ENCODE measurements around the gene LIM2. TPM values are rescaled to one million over a fixed set of nuclear protein-coding genes. Genes with fewer than 3 reads are reported as not detected.

The LIM2 gene
- total and polyA plus RNA-seq, 9 of the 15 experiments (the other 6 are each of a cell fraction or from before 2014, with no cell fraction given) = 0.07 to 0.45 (median 0.18) TPM; not detected in 4

- TF ChIP-seq, protein P1, sequence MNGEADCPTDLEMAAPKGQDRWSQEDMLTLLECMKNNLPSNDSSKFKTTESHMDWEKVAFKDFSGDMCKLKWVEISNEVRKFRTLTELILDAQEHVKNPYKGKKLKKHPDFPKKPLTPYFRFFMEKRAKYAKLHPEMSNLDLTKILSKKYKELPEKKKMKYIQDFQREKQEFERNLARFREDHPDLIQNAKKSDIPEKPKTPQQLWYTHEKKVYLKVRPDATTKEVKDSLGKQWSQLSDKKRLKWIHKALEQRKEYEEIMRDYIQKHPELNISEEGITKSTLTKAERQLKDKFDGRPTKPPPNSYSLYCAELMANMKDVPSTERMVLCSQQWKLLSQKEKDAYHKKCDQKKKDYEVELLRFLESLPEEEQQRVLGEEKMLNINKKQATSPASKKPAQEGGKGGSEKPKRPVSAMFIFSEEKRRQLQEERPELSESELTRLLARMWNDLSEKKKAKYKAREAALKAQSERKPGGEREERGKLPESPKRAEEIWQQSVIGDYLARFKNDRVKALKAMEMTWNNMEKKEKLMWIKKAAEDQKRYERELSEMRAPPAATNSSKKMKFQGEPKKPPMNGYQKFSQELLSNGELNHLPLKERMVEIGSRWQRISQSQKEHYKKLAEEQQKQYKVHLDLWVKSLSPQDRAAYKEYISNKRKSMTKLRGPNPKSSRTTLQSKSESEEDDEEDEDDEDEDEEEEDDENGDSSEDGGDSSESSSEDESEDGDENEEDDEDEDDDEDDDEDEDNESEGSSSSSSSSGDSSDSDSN (IDR thresholded peaks at IDR 0.05; ENCODE audit: borderline replicate concordance in 1 of 2, low read depth in 2 of 2, low read length in 2 of 2) = peak in 1 of 2 experiments; percentile 45; a peak in 1 of 4 replicates
- TF ChIP-seq PTRF (tag; IDR thresholded peaks at IDR 0.05) (no peak), MED1 (CRISPR knock-in tag; IDR thresholded peaks at IDR 0.05; ENCODE audit: borderline replicate concordance) (no peak), CREB3 (tag; conservative IDR thresholded peaks at IDR 0.05; ENCODE audit: low read depth) (no peak), ZNF707 (CRISPR knock-in tag; conservative IDR thresholded peaks at IDR 0.05) (no peak), KAT2B (IDR thresholded peaks at IDR 0.05; ENCODE audit: low read depth, low read length) (no peak), NFIC (IDR thresholded peaks at IDR 0.05) (no peak; the same call in 1 of the 2 replicates), SMARCA5 (IDR thresholded peaks at IDR 0.05) (peak; percentile 78), E2F4 (CRISPR knock-in tag; IDR thresholded peaks at IDR 0.05; ENCODE audit: low read depth) (no peak), ZBTB8A (IDR thresholded peaks at IDR 0.05; ENCODE audit: partially characterized antibody) (no peak), CBFA2T3 (IDR thresholded peaks at IDR 0.05) (no peak), SUPT5H (IDR thresholded peaks at IDR 0.05) (peak; percentile 95), SAFB2 (IDR thresholded peaks at IDR 0.05; ENCODE audit: borderline replicate concordance, low read depth, low read length, severe bottlenecking) (no peak), ZC3H8 (IDR thresholded peaks at IDR 0.05) (no peak), L3MBTL2 (IDR thresholded peaks at IDR 0.05) (no peak; the same call in 1 of the 2 replicates), BMI1 (IDR thresholded peaks at IDR 0.05; ENCODE audit: low read length) (no peak), ZNF212 (CRISPR knock-in tag; IDR thresholded peaks at IDR 0.05) (no peak), MCM2 (IDR thresholded peaks at IDR 0.05; ENCODE audit: low read depth) (no peak), ZFPM2 (CRISPR knock-in tag; IDR thresholded peaks at IDR 0.05) (no peak), SRSF1 (IDR thresholded peaks at IDR 0.05; ENCODE audit: low read depth, low read length) (no peak), MCM7 (IDR thresholded peaks at IDR 0.05) (no peak), ZNF253 (CRISPR knock-in tag; conservative IDR thresholded peaks at IDR 0.05) (no peak; the same call in 1 of the 2 replicates)
- TF ChIP-seq, protein P2, sequence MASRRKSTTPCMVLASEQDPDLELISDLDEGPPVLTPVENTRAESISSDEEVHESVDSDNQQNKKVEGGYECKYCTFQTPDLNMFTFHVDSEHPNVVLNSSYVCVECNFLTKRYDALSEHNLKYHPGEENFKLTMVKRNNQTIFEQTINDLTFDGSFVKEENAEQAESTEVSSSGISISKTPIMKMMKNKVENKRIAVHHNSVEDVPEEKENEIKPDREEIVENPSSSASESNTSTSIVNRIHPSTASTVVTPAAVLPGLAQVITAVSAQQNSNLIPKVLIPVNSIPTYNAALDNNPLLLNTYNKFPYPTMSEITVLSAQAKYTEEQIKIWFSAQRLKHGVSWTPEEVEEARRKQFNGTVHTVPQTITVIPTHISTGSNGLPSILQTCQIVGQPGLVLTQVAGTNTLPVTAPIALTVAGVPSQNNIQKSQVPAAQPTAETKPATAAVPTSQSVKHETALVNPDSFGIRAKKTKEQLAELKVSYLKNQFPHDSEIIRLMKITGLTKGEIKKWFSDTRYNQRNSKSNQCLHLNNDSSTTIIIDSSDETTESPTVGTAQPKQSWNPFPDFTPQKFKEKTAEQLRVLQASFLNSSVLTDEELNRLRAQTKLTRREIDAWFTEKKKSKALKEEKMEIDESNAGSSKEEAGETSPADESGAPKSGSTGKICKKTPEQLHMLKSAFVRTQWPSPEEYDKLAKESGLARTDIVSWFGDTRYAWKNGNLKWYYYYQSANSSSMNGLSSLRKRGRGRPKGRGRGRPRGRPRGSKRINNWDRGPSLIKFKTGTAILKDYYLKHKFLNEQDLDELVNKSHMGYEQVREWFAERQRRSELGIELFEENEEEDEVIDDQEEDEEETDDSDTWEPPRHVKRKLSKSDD (conservative IDR thresholded peaks at IDR 0.05; ENCODE audit: low read length) = no peak
Observed at GRCh38 chr19:51366389-51367254, 21.2 kb downstream of the LIM2 start (continued).
